NB4 (cell line): Measurements from ENCODE around the gene HS3ST4.

Experiments used
- CTCF ChIP-seq: IDR thresholded peaks from one replicate; pipeline ENCODE4 v1.5.1; 2012; ENCODE audit warnings: low read depth, low read length
- MAX ChIP-seq: IDR thresholded peaks from 2 replicates; pipeline ENCODE4 v1.6.1; 2011; ENCODE audit warnings: low read depth, low read length
- POLR2A ChIP-seq: IDR thresholded peaks from 2 replicates; pipeline ENCODE4 v1.6.1; 2011; ENCODE audit warnings: mild to moderate bottlenecking; ENCODE audit not compliant: insufficient read length; ENCODE audit errors: extremely low read depth

- no peak for TF ChIP-seq CTCF
- no peak for TF ChIP-seq POLR2A
- TF ChIP-seq MAX = no peak
Observed at GRCh38 chr16:25912321-25912720, 220.6 kb downstream of the HS3ST4 start.
